HG03558 (cell line): ENCODE data around the gene C15orf61.

Experiments used
- ATAC-seq: cut with Tn5 transposase; IDR thresholded peaks from one replicate; pipeline ENCODE4 v1.9.1; 2021; ENCODE audit warnings: moderate number of reproducible peaks; ENCODE audit not compliant: unreplicated experiment; ENCODE audit errors: extremely low read depth

Gene C15orf61

GRCh38 chr15:67521029-67521782, at the start of gene C15orf61:
Gene C15orf61 (plus strand): TSS chr15:67521131. CDS start chr15:67521249, 118 bp downstream.
- peak; percentile 46 for ATAC-seq

- no peak for ATAC-seq
Measured at GRCh38 chr15:67472957-67473356, 48.0 kb upstream of the C15orf61 start.

- no peak for ATAC-seq
Measured at GRCh38 chr15:67474405-67475110, 46.4 kb upstream of the C15orf61 start.

- ATAC-seq, result no peak
Measured at GRCh38 chr15:67479781-67480505, 41.0 kb upstream of the C15orf61 start.

GRCh38 chr15:67480741-67481140, 40.2 kb upstream of the C15orf61 start:
- no peak for ATAC-seq

GRCh38 chr15:67481680-67482079, 39.3 kb upstream of the C15orf61 start:
- no peak for ATAC-seq

- ATAC-seq, result no peak
Measured at GRCh38 chr15:67495585-67495984, 25.3 kb upstream of the C15orf61 start.

GRCh38 chr15:67501177-67501835, 19.6 kb upstream of the C15orf61 start:
- no peak for ATAC-seq

GRCh38 chr15:67501836-67502461, 19.0 kb upstream of the C15orf61 start:
- ATAC-seq, result no peak

GRCh38 chr15:67504056-67504455, 16.9 kb upstream of the C15orf61 start:
- no peak for ATAC-seq

- no peak for ATAC-seq
Measured at GRCh38 chr15:67504796-67505195, 16.1 kb upstream of the C15orf61 start.

GRCh38 chr15:67505675-67506572, 15.0 kb upstream of the C15orf61 start:
- no peak for ATAC-seq

GRCh38 chr15:67506775-67507747, 13.9 kb upstream of the C15orf61 start:
- ATAC-seq, result no peak

GRCh38 chr15:67508407-67508806, 12.5 kb upstream of the C15orf61 start:
- ATAC-seq, result no peak

GRCh38 chr15:67509918-67510317, 11.0 kb upstream of the C15orf61 start:
- no peak for ATAC-seq

GRCh38 chr15:67510597-67511190, 10.2 kb upstream of the C15orf61 start:
- no peak for ATAC-seq

GRCh38 chr15:67511606-67512005, 9.3 kb upstream of the C15orf61 start:
- no peak for ATAC-seq

- ATAC-seq, result no peak
Measured at GRCh38 chr15:67512140-67512539, 8.8 kb upstream of the C15orf61 start.
